HUES6 (cell line): ENCODE data around the gene EIF4G3.
"Not testable (repeated sequence)": the region's sequence is repeated elsewhere in the genome, so short reads cannot be mapped to it uniquely, and the experiment has no call there.

ENCODE experiments used
- H3K27ac ChIP-seq: 2 replicates; pipeline ENCODE4 v1.7.0; 2013; ENCODE audit warnings: low read depth, mild to moderate bottlenecking, low read length, inconsistent platforms
- H3K27me3 ChIP-seq: 2 replicates; pipeline ENCODE4 v1.6.1; 2013; ENCODE audit warnings: low read length; ENCODE audit not compliant: control insufficient read depth, insufficient read depth
- H3K36me3 ChIP-seq: 2 replicates; pipeline ENCODE4 v1.6.1; 2013; ENCODE audit warnings: low read length; ENCODE audit not compliant: control insufficient read depth, insufficient read depth
- H3K4me1 ChIP-seq: 2 replicates; pipeline ENCODE4 v1.6.1; 2013; ENCODE audit warnings: low read length; ENCODE audit not compliant: control insufficient read depth, insufficient read depth
- H3K4me3 ChIP-seq: 2 replicates; pipeline ENCODE4 v1.5.1; 2013; ENCODE audit warnings: low read depth, low read length
- H3K9ac ChIP-seq: one replicate; pipeline ENCODE4 v1.6.1; 2013; ENCODE audit warnings: mild to moderate bottlenecking, low read length
- H3K9me3 ChIP-seq: 2 replicates; pipeline ENCODE4 v1.6.1; 2013; ENCODE audit warnings: low read depth, low read length; ENCODE audit not compliant: control insufficient read depth, insufficient read depth

The EIF4G3 gene

GRCh38 chr1:21149855-21150432 is 26.8 kb downstream of the EIF4G3 start:
- H3K4me1 ChIP-seq: 0 out of 2 replicates have a peak, but pooled peaks cover 2% of the 10 kb centered on the region
- H3K4me3 ChIP-seq: no peak overlapping the region
- peaks cover 23% of the 10 kb centered on the region for H3K36me3 ChIP-seq
- H3K9ac ChIP-seq: no peak overlapping the region
- H3K27ac ChIP-seq: no peak overlapping the region
- H3K27me3 ChIP-seq: no peaks in the 10 kb centered on the region
- no peaks in the 10 kb centered on the region for H3K9me3 ChIP-seq

- H3K4me3 ChIP-seq: no peak overlapping the region
- H3K36me3 ChIP-seq: peaks cover 23% of the 10 kb centered on the region
- no peaks in the 10 kb centered on the region for H3K27me3 ChIP-seq
- no peak overlapping the region for H3K9ac ChIP-seq
- no peaks in the 10 kb centered on the region for H3K9me3 ChIP-seq
- H3K4me1 ChIP-seq: 0 out of 2 replicates have a peak, but pooled peaks cover 2% of the 10 kb centered on the region
- H3K27ac ChIP-seq: no peak overlapping the region
Measured at GRCh38 chr1:21149430-21149854, 27.3 kb downstream of the EIF4G3 start.

GRCh38 chr1:21143752-21144151 is 32.9 kb downstream of the EIF4G3 start:
- H3K27me3 ChIP-seq: no peaks in the 10 kb centered on the region

GRCh38 chr1:21143138-21143537 is 33.6 kb downstream of the EIF4G3 start:
- H3K9ac ChIP-seq: no peak overlapping the region
- H3K36me3 ChIP-seq: peaks cover 6% of the 10 kb centered on the region; the same call in 1 of the 2 replicates
- H3K27ac ChIP-seq: no peak overlapping the region
- H3K4me1 ChIP-seq: no peaks in the 10 kb centered on the region
- H3K4me3 ChIP-seq: no peak overlapping the region
- H3K9me3 ChIP-seq: no peaks in the 10 kb centered on the region
- no peaks in the 10 kb centered on the region for H3K27me3 ChIP-seq

More at GRCh38 chr1:21143752-21144151, 32.9 kb downstream of the EIF4G3 start:
- Histone ChIP-seq H3K9me3 (no peaks in the 10 kb centered on the region), H3K4me3 (no peak overlapping the region), H3K36me3 (peaks cover 11% of the 10 kb centered on the region), H3K4me1 (no peaks in the 10 kb centered on the region), H3K27ac (no peak overlapping the region), H3K9ac (no peak overlapping the region)

- Histone ChIP-seq H3K4me3 (no peak overlapping the region), H3K27me3 (no peaks in the 10 kb centered on the region), H3K36me3 (peaks cover 5% of the 10 kb centered on the region), H3K9me3 (no peaks in the 10 kb centered on the region), H3K9ac (no peak overlapping the region), H3K27ac (no peak overlapping the region), H3K4me1 (no peaks in the 10 kb centered on the region)
Measured at GRCh38 chr1:21141030-21141429, 35.7 kb downstream of the EIF4G3 start.

GRCh38 chr1:21139601-21140000 is 37.1 kb downstream of the EIF4G3 start:
- Histone ChIP-seq H3K27ac (no peak overlapping the region), H3K4me3 (no peak overlapping the region), H3K9me3 (no peaks in the 10 kb centered on the region), H3K4me1 (no peaks in the 10 kb centered on the region), H3K9ac (no peak overlapping the region), H3K27me3 (no peaks in the 10 kb centered on the region), H3K36me3 (peaks cover 12% of the 10 kb centered on the region)

GRCh38 chr1:21136344-21136743 is 40.4 kb downstream of the EIF4G3 start:
- H3K9ac ChIP-seq, H3K4me1 ChIP-seq, H3K27me3 ChIP-seq, H3K9me3 ChIP-seq, H3K27ac ChIP-seq, H3K4me3 ChIP-seq: not testable (repeated sequence)
- peaks cover 21% of the 10 kb centered on the region for H3K36me3 ChIP-seq

GRCh38 chr1:21131200-21131599 is 45.5 kb downstream of the EIF4G3 start:
- Histone ChIP-seq H3K4me3 (no peak overlapping the region), H3K4me1 (peaks cover 5% of the 10 kb centered on the region; the same call in 1 of the 2 replicates), H3K36me3 (peaks cover 16% of the 10 kb centered on the region; the same call in 1 of the 2 replicates), H3K9ac (no peak overlapping the region), H3K9me3 (no peaks in the 10 kb centered on the region), H3K27ac (no peak overlapping the region), H3K27me3 (no peaks in the 10 kb centered on the region)

GRCh38 chr1:21129407-21129806 is 47.3 kb downstream of the EIF4G3 start:
- Histone ChIP-seq H3K36me3 (peaks cover 12% of the 10 kb centered on the region; the same call in 1 of the 2 replicates), H3K4me3 (no peak overlapping the region), H3K27me3 (no peaks in the 10 kb centered on the region), H3K9ac (no peak overlapping the region), H3K27ac (no peak overlapping the region), H3K4me1 (peaks cover 5% of the 10 kb centered on the region; the same call in 1 of the 2 replicates), H3K9me3 (no peaks in the 10 kb centered on the region)

GRCh38 chr1:21126324-21126723 is 50.4 kb downstream of the EIF4G3 start:
- Histone ChIP-seq H3K27ac (no peak overlapping the region), H3K27me3 (no peaks in the 10 kb centered on the region), H3K9ac (no peak overlapping the region), H3K9me3 (no peaks in the 10 kb centered on the region), H3K4me1 (peaks cover 5% of the 10 kb centered on the region; the same call in 1 of the 2 replicates), H3K36me3 (peaks cover 4% of the 10 kb centered on the region; the same call in 1 of the 2 replicates), H3K4me3 (no peak overlapping the region)

GRCh38 chr1:21124846-21125245 is 51.9 kb downstream of the EIF4G3 start:
- Histone ChIP-seq H3K4me3 (no peak overlapping the region), H3K9me3 (no peaks in the 10 kb centered on the region), H3K4me1 (peaks cover 5% of the 10 kb centered on the region; the same call in 1 of the 2 replicates), H3K27me3 (no peaks in the 10 kb centered on the region), H3K27ac (no peak overlapping the region), H3K9ac (no peak overlapping the region), H3K36me3 (peaks cover 4% of the 10 kb centered on the region; the same call in 1 of the 2 replicates)
